NCI-H446 (cell line): Measurements from ENCODE around the gene USP36.
"Not testable (repeated sequence)": the region's sequence is repeated elsewhere in the genome, so short reads cannot be mapped to it uniquely, and the experiment has no call there.

Experiments
- DNase-seq, 2 experiments: peaks; one replicate each; lab custom pipeline; 2025; lab: John Stamatoyannopoulos, UW

Gene USP36

DNA sequence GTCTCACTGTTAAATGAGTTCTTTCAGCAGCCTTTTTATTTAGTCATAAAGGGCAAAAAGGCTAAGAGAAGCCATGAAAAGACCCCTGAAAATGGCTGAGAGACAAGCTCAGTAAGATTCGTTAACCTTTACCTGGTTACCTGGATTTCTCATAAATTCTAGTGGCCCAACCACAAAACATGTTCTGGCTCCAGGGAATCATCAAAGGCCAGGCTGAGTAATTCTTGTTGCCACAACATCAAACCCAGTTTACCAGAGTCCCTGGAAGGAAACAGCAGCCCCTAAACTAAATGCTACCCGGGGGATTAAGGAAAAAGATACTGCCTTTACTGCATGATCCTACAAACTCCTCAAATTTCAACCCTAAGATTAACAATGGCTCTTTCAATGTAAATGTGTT, 74.4 kb downstream of the USP36 start:
- no peak for DNase-seq

DNA sequence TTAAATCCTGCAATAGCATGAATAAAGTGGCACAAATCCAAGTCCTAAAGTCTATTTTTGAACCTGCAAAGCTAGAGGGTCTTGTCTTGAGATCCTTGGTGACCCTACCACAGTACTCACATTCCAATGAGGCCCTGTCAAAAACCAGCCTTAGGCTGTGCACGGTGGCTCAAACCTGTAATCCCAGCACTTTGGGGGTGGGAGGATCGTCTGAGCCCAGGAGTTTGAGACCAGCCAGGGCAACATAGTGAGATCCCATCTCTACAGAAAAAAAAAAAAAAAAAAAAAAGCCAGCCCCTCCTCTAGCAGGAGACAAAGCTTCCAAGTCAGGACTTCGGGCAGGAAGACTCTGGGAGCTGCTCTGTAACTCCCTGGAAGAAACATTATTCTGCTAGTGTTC, 74.8 kb downstream of the USP36 start:
- no peak for DNase-seq

DNA sequence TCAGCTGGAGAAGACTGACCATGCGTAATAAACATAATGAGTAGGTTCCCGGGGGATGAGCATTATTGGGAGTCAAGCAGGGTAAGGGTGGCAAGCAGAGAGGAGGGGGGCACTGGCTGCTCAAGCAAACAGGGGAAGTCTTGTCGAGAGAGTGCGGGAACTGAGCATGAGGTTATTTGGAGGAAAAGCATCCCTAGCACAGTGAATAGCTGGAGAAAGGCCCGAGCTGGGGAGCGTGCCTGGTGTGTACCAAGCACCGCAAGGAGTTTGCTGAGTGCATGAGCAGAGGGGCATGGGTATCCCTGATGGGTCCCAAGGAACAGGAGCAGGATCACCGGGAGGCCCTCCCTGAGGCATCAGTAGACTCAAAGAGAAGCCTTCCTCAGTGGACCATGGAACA, 75.7 kb downstream of the USP36 start:
- no peak for DNase-seq

DNA sequence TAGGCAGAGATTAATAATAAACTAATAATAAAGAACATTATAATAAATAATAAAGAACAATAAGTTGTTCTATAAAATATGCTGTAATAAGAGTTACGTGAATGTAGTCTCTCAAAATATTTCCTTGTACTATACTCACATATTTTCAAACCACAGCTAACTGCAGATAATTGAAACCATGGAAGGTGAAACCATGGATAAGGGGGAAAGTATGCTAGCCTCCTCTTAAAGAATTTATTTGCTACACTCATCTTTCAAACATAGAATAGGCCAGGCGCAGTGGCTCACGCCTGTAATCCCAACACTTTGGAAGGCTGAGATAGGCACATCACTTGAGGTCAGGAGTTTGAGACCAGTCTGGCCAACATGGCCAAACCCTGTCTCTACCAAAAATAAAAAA, 77.1 kb downstream of the USP36 start:
- DNase-seq = no peak

DNA sequence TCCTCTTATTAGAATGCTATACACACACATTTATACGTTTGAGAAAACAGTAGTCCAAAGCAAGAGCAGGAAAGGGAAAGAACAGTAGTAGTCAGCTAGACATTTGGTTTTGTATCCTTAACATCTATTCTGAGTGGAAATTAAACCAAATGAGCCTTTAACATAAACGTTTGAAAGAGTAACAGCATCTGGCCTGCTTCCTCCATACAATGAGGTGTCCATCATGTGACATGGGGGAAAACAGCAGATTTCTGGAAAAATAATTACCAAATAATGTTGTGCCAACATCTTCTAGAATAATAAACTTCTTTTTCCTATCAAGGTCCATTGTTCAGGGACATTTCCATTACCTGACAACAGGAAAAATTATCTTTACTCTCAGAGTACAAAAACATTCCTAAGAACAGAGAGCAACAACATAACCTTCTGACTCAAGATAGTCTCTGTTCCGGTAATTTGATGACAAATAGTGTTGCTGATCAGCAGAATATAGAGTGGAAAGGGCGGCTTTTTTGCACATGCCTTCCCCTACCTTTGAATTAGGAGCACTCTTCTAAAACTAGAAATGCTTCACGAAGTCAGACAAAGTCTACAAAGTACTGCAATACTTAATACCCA, 78.7 kb downstream of the USP36 start:
- DNase-seq = no peak

DNA sequence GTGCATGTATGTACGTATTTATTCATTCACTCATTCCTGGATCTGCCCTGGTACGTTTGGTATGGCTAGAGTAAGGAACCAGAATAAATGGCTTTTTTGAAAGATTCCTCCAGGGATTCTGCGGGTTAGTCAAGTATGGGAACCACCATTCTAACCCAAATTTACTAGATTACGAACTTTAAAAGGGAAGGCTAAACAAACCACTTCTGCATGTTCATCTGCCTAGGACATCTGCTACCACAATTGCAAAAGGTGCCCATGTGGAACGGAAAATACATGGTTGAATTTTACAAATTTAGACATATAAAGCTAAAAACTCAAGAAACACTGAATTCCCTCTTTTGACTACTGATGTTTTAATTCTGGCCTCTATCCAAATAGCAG, 80.7 kb downstream of the USP36 start:
- no peak for DNase-seq

DNA sequence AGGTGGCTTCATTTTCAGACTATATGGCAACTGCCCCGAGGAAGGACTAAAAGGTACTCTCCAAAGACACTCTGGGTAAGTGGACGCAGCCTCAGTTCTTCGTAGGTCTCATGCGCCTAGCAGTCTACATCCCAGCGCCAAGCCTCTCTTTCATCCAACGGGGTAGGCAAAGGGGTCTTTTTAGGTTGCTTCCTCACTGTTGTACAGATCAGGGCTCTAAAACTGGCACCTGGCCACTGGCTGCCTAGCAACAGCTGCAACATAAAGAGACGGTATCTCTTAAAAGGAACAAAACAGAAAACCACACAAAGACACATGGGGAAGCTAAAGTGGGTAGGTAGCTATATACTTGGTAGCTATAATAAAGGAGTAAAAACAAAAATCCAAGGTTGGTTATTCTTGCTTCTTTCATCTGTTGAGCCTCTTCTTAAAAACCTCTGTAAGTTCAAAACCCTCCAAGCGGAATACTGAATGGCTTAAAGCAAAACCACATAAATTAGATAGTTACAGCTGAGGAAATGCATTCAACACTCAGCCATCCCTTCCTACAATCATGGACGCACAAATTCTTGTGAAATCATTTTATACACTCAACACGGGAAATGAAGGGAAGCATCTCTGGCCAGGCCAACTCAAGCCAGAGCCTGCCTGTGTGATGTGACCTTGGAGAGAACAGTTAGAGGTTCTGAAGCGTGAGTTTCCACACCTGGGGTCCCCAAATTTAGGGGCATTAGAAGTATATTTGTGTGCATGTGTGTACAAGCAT, 81.2 kb downstream of the USP36 start:
- DNase-seq = no peak

DNA sequence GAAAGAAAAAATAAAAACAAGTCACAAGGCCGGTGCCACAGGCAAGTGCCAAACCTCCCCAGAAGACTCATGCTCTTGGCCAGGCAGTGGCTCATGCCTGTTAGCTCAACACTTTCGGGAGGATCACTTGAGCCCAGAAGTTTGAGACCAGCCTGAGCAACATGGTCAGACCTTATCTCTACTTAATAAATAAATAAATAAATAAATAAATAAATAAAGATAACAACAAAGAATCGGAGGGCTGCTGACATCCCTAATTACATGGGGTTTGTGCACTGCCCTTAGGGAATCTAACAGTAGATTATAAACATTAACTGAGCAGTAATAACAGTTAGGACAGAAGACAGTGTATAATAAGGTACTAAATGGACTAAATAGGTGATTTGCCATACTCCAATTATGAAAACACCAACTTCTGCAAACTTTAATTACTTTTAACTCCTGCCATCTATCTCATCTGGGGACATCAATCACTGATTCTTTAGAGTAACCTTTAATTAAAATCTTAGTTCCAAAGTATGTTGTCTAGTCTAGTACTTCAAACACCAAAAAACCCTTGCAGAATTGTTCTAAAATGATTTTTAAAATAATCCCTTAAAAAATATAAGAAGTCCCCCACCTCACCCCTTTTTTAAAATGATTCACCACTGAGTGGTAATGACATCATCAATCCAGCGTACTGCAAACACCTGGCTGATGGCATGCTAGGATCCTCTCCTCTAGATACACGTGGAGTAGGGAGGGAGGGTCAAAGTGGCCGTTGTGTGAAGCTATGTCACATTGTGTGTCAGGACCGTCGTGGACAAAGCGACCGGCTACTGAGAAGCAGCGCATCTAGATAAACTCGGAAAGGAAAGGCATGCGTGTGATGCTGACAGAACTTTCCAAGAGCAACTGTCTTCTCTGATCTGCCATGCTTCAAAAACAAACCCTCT, 87.0 kb downstream of the USP36 start:
- no peak for DNase-seq

DNA sequence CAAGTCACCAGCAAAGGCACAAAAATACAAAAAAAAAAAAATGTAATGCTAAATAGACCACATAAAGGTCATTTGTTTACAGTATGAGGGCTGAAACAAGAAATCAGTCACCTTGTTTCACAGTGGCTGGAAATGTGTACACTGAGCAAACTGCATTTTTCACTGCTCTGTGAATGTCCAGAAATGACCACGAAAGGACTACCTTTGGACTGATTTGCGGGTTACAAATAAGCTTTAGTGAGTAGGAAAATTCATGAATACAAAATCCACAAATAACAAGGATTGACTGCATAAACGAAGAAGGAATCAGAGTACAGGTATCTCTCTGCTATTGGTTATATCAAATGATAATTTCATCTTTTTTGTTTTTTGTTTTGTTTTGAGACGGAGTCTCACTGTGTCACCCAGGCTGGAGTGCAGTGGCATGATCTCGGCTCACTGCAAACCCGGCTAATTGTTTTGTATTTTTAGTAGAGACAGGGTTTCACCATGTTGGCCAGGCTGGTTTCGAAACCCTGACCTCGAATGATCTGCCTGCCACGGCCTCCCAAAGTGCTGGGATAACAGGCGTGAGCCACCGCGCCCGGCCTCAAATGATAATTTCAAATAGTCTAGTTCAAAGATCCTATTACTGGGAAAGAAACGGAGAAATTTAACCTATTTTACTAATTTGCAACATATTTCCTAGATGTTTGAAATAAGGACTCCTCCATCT, 89.0 kb downstream of the USP36 start:
- DNase-seq = no peak

DNA sequence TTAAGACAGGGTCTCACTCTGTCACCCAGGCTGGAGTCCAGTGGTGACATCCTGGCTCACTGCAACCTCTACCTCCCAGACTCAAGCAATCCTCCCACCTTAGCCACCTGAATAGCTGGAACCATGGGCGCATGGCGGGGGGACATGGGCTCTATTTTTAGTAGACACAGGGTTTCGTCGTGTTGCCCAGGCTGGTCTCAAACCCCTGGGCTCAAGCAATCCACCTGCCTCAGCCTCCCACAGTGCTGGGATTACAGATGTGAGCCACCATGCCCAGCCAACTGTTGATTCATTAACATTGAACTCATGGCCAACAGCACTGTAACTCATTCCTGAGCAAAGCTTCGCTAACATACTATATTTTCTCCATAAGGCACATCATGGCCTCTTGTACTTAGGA, 89.6 kb downstream of the USP36 start:
- DNase-seq = not testable (repeated sequence)

DNA sequence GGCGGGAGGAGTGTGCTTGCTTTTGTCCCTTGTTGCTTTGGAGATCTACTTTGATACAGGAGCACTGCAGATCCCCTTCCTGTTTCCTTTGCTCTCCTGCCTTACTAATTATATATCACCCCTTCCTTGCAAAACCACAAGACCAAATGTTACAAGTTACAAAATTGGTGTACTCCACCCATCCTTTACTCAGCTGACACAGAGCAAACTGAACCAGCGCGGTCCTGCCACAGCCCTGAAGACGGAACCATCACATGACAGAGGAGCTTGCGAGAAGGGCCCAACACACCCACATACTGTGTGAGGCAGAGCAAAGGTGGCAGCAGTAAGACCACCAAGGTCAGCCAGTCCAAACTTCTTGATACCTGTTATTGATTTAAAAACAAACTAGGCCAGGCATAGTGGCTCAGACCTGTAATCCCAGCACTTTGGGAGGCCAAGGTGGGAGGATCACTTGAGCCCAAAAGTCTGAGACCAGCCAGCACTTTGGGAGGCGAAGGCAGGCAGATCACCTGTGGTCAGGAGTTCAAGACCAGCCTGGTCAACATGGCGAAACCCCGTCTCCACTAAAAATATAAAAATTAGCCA, 91.8 kb downstream of the USP36 start:
- DNase-seq = no peak

DNA sequence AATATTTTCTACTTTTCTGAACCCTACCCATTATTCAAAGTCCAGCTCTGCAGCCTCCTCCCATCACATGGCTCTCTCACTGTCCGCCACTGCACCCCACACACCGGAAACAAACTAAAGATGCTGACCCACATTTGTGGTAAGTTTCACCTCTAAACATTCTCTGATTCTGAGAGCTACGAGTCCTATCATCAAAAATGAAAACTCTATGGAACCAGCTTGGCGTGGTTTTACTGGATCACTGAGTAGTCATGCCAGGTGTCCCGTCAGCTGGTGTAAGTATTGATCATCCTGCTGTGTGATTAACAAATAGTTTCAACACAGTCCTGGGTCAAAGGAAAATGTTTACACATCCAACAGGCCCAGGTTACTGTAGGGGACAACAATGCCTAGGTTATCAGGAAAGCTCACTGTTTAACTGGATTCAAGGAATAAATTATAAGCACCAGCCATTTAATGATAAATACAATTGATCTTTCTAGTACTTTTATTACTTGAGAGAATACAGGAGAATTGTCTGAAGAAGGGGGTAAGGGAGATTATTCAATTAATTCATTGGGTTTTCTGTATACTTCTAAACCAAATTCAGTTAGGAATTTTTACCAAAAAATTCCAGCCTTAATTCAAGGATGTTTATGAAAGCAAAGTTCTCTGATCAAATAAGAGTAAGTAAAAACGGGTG, 92.4 kb downstream of the USP36 start:
- DNase-seq = no peak

DNA sequence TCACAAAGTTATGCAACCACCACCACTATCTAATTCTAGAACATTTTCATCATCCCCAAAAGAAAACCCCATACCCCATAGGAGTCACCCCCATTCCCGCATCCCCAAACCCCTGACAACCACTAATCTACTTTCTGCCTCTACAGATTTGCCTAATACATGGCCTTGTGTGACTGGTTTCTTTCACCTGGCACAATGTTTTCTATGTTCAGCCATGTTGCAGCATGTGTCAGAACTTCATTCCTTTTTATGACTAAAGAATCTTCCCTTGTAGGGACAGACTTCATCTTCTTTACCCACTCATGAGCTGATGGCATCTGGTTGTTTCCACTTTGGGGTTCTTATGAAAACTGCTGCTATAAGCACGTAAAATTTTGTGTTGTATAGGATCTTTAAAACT, 93.1 kb downstream of the USP36 start:
- DNase-seq = no peak

DNA sequence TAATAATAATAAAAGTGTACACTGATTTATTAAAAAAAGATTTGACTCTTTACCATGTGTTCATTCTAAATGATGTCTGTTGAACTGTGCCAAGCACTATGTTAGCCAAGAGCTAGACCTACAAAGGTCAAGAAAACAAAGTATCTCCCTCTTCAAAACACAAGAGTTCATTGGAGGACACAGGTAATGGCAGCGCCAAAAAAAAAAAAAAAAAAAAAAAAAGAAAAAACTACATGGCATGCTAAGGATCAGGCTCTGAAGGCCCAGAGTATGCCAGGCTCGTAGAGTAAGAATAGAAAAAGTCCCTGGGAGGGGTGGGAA, 93.7 kb downstream of the USP36 start:
- DNase-seq = no peak

DNA sequence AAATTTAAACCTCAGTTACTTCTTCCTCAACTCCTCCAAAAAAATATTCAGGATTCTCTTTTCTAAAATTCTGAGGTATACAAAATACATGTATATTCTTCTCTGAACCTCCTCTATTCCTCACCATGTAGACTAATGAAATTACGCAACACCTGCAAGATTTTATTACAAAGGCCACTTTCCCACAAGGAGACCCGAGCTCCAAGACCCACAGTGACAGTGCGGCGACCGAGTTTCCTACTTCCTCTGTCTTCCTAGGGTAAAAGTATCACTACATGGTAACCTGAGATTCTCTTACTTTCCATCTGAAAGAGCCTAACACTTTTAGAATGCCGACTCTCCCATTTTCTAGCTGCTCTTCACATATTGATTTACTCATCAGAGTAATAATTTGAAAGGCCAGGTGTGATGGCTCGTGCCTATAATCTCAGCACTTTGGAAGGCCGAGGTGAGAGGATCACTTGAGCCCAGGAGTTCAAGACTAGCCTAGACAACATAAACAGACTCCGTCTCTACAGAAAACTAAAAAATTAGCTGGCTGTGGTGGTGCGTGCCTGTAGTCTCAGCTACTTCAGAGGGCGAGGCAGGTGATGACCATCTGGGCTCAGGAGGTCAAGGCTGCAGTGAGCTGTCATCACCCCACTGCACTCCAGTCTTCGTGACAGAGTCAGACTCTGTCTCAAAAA, 94.2 kb downstream of the USP36 start:
- no peak for DNase-seq
